HG03060 (cell line): ENCODE data around the gene CPED1.

ENCODE experiments used
- ATAC-seq: cut with Tn5 transposase; IDR thresholded peaks from one replicate; pipeline ENCODE4 v1.9.1; 2021; ENCODE audit warnings: low read depth, moderate number of reproducible peaks; ENCODE audit not compliant: unreplicated experiment

Gene CPED1

DNA sequence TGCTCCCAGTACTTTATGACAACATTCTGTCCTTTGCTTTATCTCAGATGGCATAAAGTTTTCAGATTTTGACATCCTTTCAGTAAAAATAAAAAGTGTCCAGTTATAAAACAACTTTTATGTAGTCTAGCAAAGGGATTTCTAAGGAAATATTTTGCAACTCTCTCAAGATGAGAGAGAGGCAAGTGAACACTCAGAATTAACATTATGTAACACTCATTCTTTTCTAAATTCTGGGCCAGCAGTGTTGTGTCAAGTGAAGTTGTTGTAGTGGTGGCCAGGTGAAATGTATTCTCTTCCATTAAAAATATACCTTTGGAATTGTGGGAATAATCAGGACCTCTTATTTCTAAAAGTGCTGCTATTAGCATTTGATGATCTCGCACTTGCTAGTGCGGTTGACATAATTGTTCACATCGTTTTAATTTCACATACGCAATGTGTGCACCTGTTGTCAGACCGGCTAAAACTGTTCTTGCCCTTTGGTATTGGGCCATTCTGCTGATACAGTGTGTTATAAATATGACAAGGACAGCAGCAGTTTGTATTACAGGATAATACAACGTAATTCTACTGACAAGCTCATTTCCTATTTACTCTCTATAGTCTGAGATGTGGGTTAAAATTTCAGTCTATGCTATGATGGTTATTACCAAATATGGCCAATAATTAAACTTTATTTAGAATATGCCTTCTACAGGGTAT, 23.8 kb downstream of the CPED1 start:
- ATAC-seq = no peak

DNA sequence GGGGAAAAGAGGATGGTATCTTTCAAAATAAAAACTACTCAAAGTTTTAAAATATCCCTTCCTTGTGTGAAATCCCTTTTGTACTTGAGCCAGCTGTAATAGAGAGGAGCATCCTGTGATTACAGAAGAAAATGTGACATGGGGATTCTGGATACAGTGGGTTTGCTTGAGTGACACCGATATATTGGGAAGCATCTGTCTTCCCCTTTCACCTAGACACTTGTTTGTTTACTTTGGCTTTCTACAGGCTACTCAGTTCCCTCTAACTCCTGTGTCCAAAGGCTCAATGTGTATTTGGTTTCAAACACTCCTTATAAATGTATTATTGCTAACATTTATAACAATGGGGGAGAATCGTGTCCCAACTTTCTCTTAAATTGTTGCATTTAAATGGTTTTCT, 24.4 kb downstream of the CPED1 start:
- no peak for ATAC-seq

DNA sequence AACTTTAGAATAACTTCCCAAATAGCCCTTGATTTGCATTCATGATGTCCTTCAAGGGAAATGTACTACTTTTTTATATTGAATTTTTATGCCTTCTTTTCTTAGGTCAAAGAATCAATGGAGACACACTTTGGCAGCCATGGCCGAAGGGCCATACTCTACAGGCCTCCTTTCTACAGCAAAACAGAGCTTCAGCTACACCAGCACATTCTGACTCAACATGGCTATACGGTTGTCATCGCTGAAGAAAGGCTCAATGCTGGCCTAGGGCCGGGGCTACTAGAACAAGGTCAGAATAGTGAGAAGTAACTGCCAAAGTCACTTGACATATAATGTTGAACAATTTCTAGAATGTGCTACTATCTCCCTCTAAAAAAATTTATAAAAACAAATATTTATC, 27.0 kb downstream of the CPED1 start:
- ATAC-seq = no peak

DNA sequence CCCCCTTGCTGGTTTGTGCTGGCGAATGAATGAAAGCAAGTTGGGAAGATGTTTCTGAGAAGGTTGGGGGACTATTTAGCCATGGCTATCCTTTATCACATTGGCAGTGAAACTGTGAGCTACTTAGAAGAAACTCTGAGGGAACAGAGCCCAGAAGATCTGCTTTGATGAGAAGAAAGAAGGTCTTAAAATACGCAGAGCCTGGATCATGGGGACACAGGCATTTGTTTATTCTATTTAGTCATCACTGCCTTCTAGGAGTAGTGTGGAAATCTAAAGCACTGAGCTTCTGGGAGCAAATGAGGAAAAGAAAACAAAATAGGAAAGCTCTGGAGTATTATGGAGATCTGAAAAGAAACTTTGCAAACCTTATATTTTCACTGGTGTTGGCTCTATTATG, 28.5 kb downstream of the CPED1 start:
- no peak for ATAC-seq

- no peak for ATAC-seq
These were observed 29.1 kb downstream of the CPED1 start for GRCh38 chr7:121017586-121017985.

DNA sequence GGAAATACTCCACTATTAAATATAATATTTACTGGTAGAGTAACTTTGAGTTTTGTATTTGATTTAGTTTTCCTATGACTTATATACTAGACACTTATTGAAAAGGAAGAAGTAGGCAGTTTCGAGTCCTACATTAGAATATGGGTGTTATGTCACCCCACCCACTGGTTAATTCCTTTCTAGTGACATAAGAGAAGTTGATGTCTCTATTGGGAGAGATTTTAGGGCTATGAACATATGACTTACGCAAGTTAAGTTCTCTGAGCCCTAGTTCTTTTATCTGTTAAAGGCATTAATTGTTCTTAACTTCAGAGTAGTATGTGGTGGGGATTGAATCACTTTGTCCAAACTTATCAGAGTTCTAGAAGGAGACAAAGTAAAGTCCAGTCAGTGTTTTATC, 30.5 kb downstream of the CPED1 start:
- ATAC-seq = no peak

- no peak for ATAC-seq
These were observed 31.9 kb downstream of the CPED1 start for GRCh38 chr7:121020249-121020988.

DNA sequence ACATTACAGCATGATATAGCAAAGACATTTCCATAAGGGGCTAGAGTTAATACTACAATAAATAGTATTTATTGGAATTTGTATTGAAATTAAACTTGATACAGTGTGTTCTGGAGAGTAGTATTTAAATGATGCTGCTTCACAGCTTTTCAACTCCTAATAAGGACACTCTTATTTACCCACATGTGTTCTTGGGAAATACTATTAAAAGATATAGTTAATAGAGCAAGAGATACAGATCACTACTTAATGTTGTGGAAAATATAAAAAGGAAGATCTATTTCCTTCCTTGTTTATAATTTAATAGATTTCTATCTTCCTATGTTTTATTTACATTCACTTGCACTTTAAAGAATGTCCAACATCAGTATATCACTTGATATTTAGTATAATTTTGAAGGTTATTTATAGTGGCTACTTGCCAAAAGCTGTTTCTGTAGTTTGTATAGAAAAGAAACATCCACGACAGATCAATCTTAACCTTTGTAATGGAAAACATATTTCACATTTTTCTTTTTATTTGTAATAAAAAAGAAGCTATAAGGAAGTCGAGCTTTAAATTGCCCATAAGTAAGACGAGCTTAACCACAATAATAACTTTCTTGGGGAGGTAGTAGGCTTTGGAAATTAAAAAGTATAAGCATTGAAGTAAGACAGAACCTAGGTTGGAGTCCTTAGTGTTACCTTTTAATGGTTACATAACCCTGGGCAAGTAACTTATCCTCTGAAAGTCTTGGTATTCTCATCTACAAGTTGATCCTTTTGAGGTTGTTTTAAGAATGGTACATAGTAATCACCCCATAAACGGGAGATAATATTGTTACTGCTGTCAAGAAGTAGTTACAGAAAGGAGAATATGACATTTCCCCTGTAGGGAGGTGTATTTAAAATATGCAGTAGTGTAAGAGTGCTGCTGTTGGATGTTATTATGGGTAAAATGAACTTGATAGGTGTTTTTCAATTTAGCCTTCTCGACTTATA, 32.8 kb downstream of the CPED1 start:
- no peak for ATAC-seq

DNA sequence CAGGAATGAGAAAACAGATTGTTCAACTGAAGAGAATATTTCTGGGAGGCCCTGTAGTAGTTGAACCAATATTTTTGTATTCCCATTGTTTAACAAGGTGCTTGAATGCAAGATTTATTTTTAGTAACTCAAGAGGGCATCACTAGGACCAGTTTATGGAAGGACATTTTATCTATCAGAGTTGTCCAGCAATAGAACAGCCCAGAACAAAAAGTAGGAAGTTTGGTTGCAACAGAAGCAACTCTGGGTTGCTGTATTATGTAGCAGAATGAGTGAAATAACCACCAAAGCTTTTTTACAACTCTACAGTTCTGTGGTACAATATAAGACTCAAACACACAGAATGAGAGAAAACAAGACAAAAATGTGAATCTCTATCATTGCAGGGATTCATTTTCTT, 34.7 kb downstream of the CPED1 start:
- ATAC-seq = no peak

GRCh38 chr7:121023683-121024511, 35.4 kb downstream of the CPED1 start:
- no peak for ATAC-seq

- ATAC-seq = no peak
These were observed 36.1 kb downstream of the CPED1 start for GRCh38 chr7:121024611-121025010.

DNA sequence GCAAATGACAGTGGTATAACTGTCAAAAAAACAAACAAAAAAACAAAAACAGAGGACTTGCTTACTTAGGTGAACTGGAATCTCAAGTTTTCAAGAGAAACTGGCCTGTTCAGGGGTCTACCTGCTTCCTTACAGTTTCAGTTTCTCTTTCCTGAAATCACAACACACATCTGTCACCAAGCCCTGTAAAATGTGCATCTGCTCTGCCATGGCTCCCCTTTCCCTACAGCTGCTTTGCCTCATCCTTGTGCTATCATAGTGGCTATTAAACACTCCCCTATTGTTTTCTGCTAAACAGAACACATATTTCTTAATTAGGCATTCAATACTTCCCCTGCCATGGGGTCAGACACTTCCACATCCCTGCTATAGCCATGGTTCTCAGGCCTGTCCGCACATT, 37.6 kb downstream of the CPED1 start:
- ATAC-seq = no peak

DNA sequence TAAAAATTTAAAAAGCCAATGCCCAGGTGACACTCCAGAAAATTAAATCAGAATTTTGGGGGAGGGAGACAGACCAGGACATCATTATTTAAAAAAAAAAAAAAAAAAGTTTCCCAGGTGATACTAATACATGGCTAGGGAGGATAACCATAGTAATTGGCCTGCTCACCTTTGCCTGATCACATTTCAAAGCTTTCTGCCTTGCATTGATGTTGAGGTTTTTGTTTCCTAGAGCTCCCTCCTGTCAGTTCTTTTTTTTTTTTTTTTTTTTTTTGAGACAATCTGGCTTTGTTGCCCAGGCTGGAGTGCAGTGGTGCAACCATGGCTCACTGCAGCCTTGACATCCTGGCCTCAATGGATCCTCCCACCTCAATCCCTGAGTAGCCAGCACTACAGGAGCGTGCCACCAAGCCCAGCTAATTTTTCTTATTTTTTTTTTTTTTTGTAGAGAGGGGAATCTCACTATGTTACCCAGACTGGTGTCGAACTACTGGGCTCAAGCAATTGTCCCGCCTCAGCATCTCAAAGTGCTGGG, 38.1 kb downstream of the CPED1 start:
- no peak for ATAC-seq

DNA sequence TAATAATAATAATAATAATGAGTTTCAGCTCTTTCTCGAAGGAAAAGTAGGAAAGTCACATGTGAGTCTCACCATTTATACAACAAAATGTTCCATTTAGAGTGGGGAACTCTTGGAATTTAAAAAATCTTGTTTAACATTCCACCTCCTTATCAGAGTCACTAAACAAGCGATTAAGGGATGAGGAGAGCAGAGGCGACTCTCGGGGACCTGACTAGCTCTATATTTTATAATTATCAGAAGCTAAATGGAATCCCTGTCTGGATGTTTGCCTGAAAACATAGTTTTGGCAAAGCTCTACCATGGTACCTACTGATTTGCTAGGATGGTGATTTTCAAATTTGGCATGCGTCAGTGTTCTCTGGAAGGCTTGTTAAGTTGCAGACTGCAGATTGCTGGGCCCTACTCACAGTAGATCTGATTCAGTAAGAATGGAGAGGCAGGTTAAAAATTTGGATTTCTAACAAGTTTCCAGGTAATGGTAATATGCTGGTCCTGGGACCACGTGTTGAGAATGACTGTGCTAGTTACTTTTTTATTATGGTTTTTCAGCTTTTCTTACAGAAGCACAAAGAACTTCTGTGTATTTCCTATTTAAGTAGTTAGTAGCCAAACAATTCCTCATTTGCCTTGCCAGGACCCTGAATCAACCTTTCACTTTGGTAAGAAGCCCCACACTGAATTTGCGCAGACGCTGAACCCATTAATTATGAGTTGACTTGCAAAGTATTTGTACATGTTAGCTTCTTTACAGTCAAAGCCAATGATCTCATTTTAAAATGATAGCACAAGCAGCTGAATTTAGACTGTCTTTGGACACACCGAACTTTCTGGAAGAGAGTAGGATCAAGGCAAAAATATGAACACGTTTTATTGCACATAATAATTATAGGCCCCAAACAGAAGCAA, 39.5 kb downstream of the CPED1 start:
- no peak for ATAC-seq

DNA sequence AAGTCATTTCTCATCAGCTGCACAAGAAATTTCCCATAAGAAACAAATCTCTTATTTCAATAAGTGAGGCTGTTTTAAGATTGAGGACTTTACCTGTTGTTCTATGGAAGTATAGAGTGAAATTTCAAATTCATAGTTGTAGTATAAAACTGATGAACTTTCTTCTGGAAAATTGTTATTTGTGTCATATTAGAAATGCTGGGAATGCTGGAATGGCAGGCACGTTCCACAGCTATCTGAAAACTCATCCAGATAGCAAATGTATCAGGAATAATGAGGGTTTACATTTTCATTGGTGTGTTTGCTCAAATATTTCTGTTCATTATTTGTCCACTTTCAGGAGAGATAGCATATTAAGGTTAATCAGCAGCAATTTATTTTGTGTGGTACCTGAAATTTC, 40.8 kb downstream of the CPED1 start:
- no peak for ATAC-seq

DNA sequence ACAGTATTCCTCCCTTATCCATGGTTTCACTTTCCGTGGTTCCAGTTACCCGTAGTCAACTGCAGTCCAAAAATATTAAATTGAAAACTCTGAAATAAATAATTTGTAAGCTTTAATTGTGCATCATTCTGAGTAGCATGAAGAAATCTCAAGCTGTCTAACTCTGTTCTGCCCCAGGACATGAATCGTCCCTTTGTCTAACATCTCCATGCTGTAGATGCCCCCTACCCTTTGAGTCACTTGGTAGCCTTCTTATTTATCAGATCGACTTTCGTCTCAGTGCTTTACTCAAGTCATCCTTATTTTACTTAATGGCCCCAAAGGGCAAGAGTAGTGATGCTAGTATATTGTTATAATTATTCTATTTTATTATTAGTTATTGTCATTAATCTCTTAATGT, 41.8 kb downstream of the CPED1 start:
- ATAC-seq = no peak

DNA sequence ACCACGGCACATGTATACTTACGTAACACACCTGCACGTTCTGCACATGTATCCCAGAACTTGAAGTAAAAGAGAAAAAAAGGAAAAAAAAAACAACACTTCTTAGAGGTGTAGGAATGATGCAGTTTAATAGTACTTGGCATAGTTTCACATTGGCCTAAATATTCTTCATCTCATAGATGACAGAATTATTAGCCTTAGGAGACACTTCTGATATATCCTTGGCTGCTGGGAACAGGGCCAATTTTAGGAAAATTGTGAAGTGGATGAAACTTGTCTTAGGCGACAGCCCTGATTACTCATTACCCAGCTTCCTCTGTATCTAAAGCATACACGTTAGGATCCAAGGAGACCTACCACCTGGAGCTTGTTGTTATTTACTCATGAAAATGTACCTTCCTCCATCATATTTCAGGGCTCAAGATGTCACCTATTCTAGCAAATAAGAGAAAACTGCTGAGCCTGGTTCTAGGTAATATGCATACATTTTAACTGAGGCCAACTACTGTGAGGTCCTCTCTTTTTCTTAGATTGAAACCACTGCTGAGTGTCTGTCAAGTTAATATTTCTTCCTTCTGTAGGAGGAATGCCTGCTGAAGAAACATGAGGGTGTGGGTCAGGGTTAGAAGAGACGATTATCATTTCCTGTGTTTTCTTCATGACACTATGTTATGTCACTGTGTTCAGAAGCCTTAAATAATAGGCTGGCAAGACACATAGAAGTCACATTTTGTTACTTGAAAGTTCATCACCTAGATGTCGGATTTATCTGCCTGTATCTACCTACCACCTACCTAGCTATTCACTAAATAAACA, 44.3 kb downstream of the CPED1 start:
- no peak for ATAC-seq

- ATAC-seq = no peak
These were observed 46.4 kb downstream of the CPED1 start for GRCh38 chr7:121034929-121035328.
